Neural progenitor cell (in vitro differentiated cells): Measurements from ENCODE around the gene SMTNL2.

Experiments
- EZH2phosphoT487 ChIP-seq: fragments of 200-600 bp; sonication (generic); IDR thresholded peaks from 2 replicates; pipeline ENCODE4 v1.6.1; 2017; ENCODE audit warnings: antibody characterized with exemption
- TF ChIP-seq, protein P1 (sequence below): fragments of 200-600 bp; sonication (generic); IDR thresholded peaks from 2 replicates; pipeline ENCODE4 v1.5.1; 2017; ENCODE audit warnings: antibody characterized with exemption, mild to moderate bottlenecking

DNA sequence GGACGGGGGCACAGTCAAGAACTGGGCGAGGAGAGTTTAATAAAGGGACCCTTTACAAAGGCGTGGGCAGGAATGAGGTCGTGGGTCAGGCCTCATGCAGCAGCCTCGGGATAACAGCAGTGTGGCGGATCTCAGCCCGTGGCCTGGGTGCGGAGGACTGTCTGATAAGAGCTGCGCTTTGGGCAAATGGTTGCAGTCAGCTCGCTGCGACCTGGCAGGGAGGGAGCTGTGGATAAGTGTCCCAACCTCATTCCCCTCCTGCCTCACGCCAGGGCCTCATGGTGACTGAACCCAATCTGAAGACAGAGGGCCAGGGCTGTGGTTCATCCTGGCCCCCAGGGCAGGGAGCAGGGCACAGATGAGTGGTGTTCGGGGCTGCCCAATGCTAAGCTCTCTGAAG is 13.6 kb downstream of the SMTNL2 start:
- TF ChIP-seq, protein P1, sequence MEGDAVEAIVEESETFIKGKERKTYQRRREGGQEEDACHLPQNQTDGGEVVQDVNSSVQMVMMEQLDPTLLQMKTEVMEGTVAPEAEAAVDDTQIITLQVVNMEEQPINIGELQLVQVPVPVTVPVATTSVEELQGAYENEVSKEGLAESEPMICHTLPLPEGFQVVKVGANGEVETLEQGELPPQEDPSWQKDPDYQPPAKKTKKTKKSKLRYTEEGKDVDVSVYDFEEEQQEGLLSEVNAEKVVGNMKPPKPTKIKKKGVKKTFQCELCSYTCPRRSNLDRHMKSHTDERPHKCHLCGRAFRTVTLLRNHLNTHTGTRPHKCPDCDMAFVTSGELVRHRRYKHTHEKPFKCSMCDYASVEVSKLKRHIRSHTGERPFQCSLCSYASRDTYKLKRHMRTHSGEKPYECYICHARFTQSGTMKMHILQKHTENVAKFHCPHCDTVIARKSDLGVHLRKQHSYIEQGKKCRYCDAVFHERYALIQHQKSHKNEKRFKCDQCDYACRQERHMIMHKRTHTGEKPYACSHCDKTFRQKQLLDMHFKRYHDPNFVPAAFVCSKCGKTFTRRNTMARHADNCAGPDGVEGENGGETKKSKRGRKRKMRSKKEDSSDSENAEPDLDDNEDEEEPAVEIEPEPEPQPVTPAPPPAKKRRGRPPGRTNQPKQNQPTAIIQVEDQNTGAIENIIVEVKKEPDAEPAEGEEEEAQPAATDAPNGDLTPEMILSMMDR = no peak
- no peak for TF ChIP-seq EZH2phosphoT487
